Activated naive CD4-positive, alpha-beta T cell treated with anti-CD3 and anti-CD28 coated beads for 36 hours (primary cell): ENCODE measurements around the gene HMGCLL1. TPM values are rescaled to one million over a fixed set of nuclear protein-coding genes. Genes with fewer than 3 reads are reported as not detected.

Source experiments
- CTCF ChIA-PET: fragments of 350-600 bp; sonication (Branson Sonifier 250); formaldehyde crosslinking; loops from one replicate; lab custom pipeline; 2021; ENCODE audit warnings: antibody characterized with exemption; lab: Charles Lee
- DNase-seq: peaks from one replicate; pipeline ENCODE4 v3.0.0-alpha.2; 2020
- H3K27ac Mint-ChIP-seq: one replicate; pipeline ENCODE4 v1.8.0; 2021; ENCODE audit warnings: mild to moderate bottlenecking, mixed read lengths
- H3K27me3 Mint-ChIP-seq: one replicate; pipeline ENCODE4 v1.8.0; 2021; ENCODE audit warnings: low read depth, mixed read lengths
- H3K36me3 Mint-ChIP-seq: one replicate; pipeline ENCODE4 v1.8.0; 2021; ENCODE audit warnings: low read depth, mixed read lengths
- H3K4me1 Mint-ChIP-seq: one replicate; pipeline ENCODE4 v1.8.0; 2021; ENCODE audit warnings: low read depth, mixed read lengths
- H3K4me3 Mint-ChIP-seq: one replicate; pipeline ENCODE4 v1.8.0; 2021; ENCODE audit warnings: mild to moderate bottlenecking, moderate library complexity, mixed read lengths
- H3K9me3 Mint-ChIP-seq: one replicate; pipeline ENCODE4 v1.8.0; 2021; ENCODE audit warnings: mixed read lengths
- intact Hi-C: fragments of 100-400 bp; cut with micrococcal nuclease; formaldehyde crosslinking; loops from one replicate; pipeline ENCODE4 v1.15.1; 2023
- total RNA-seq, 2 experiments: library from RNA; stranded (reverse); gene quantifications; one replicate each; pipeline ENCODE4 v1.2.3, GENCODE V29; 2021

Gene HMGCLL1
- total RNA-seq, 2 experiments from 2014 or later, result not detected

- Mint-ChIP-seq H3K4me3 (no peak overlapping the region), H3K9me3 (peaks cover 2% of the 10 kb centered on the region), H3K36me3 (no peaks in the 10 kb centered on the region), H3K4me1 (no peaks in the 10 kb centered on the region), H3K27me3 (no peaks in the 10 kb centered on the region), H3K27ac (no peak overlapping the region)
- intact Hi-C loops, result no loop called here
- CTCF ChIA-PET, result no interaction called here
- DNase-seq, result no peak
These were observed 105.3 kb downstream of the HMGCLL1 start for GRCh38 chr6:55473722-55474121.

GRCh38 chr6:55469951-55470366 is 109.0 kb downstream of the HMGCLL1 start:
- Mint-ChIP-seq H3K4me1 (no peaks in the 10 kb centered on the region), H3K27me3 (no peaks in the 10 kb centered on the region), H3K27ac (no peak overlapping the region), H3K4me3 (no peak overlapping the region), H3K36me3 (no peaks in the 10 kb centered on the region), H3K9me3 (peaks cover 2% of the 10 kb centered on the region)
- intact Hi-C loops, result no loop called here
- no peak for DNase-seq
- CTCF ChIA-PET, result no interaction called here

- H3K27ac Mint-ChIP-seq, result no peak overlapping the region
- no peak overlapping the region for H3K4me3 Mint-ChIP-seq
- intact Hi-C loops, result no loop called here
- H3K4me1 Mint-ChIP-seq, result no peaks in the 10 kb centered on the region
- peaks cover 1% of the 10 kb centered on the region for H3K9me3 Mint-ChIP-seq
- no peak for DNase-seq
- H3K27me3 Mint-ChIP-seq, result no peaks in the 10 kb centered on the region
- CTCF ChIA-PET, result no interaction called here
- H3K36me3 Mint-ChIP-seq, result no peaks in the 10 kb centered on the region
These were observed 123.0 kb downstream of the HMGCLL1 start for GRCh38 chr6:55456016-55456415.

GRCh38 chr6:55450005-55450404 is 129.0 kb downstream of the HMGCLL1 start:
- Mint-ChIP-seq H3K4me3 (no peak overlapping the region), H3K4me1 (no peaks in the 10 kb centered on the region), H3K27ac (no peak overlapping the region), H3K9me3 (no peaks in the 10 kb centered on the region), H3K27me3 (no peaks in the 10 kb centered on the region), H3K36me3 (no peaks in the 10 kb centered on the region)
- no peak for DNase-seq
- CTCF ChIA-PET, result no interaction called here
- intact Hi-C loops, result no loop called here

- Mint-ChIP-seq H3K9me3 (no peaks in the 10 kb centered on the region), H3K36me3 (no peaks in the 10 kb centered on the region), H3K27me3 (no peaks in the 10 kb centered on the region), H3K4me3 (no peak overlapping the region), H3K4me1 (no peaks in the 10 kb centered on the region), H3K27ac (no peak overlapping the region)
- CTCF ChIA-PET, result no interaction called here
- DNase-seq, result no peak
- intact Hi-C loops, result no loop called here
These were observed 129.8 kb downstream of the HMGCLL1 start for GRCh38 chr6:55449225-55449624.

- CTCF ChIA-PET, result no interaction called here
- H3K9me3 Mint-ChIP-seq, result no peaks in the 10 kb centered on the region
- no peak overlapping the region for H3K27ac Mint-ChIP-seq
- intact Hi-C loops, result no loop called here
- no peak for DNase-seq
- H3K27me3 Mint-ChIP-seq, result no peaks in the 10 kb centered on the region
- no peak overlapping the region for H3K4me3 Mint-ChIP-seq
- no peaks in the 10 kb centered on the region for H3K36me3 Mint-ChIP-seq
- no peaks in the 10 kb centered on the region for H3K4me1 Mint-ChIP-seq
These were observed 130.5 kb downstream of the HMGCLL1 start for GRCh38 chr6:55448451-55448850.

GRCh38 chr6:55447891-55448290 is 131.1 kb downstream of the HMGCLL1 start:
- H3K4me1 Mint-ChIP-seq, result no peaks in the 10 kb centered on the region
- no peaks in the 10 kb centered on the region for H3K27me3 Mint-ChIP-seq
- H3K9me3 Mint-ChIP-seq, result no peaks in the 10 kb centered on the region
- DNase-seq, result no peak
- H3K36me3 Mint-ChIP-seq, result no peaks in the 10 kb centered on the region
- intact Hi-C loops, result no loop called here
- CTCF ChIA-PET, result no interaction called here
- H3K27ac Mint-ChIP-seq, result no peak overlapping the region
- no peak overlapping the region for H3K4me3 Mint-ChIP-seq

GRCh38 chr6:55445648-55446204 is 133.3 kb downstream of the HMGCLL1 start:
- CTCF ChIA-PET, result interaction anchor here (1.0 kb wide), 1 partner anchor 8 kb away, joined by 3 read pairs; no protein-coding TSS in a partner anchor
- DNase-seq, result no peak
- Mint-ChIP-seq H3K4me3 (no peak overlapping the region), H3K36me3 (no peaks in the 10 kb centered on the region), H3K27me3 (no peaks in the 10 kb centered on the region), H3K27ac (no peak overlapping the region), H3K9me3 (no peaks in the 10 kb centered on the region), H3K4me1 (no peaks in the 10 kb centered on the region)
- intact Hi-C loops, result loop anchor here (1.0 to 2.0 kb wide), 2 partner anchors 442 to 847 kb away; no protein-coding TSS in a partner anchor

GRCh38 chr6:55443238-55444134 is 135.5 kb downstream of the HMGCLL1 start:
- DNase-seq, result no peak
- H3K27ac Mint-ChIP-seq, result no peak overlapping the region
- intact Hi-C loops, result loop anchor here (2.0 kb wide), 1 partner anchor 849 kb away; no protein-coding TSS in a partner anchor
- no peaks in the 10 kb centered on the region for H3K36me3 Mint-ChIP-seq
- H3K4me3 Mint-ChIP-seq, result no peak overlapping the region
- no peaks in the 10 kb centered on the region for H3K27me3 Mint-ChIP-seq
- H3K9me3 Mint-ChIP-seq, result no peaks in the 10 kb centered on the region
- H3K4me1 Mint-ChIP-seq, result no peaks in the 10 kb centered on the region
- CTCF ChIA-PET, result interaction anchor here (0.6 kb wide), 1 partner anchor 14 kb away, joined by 7 read pairs; no protein-coding TSS in a partner anchor

GRCh38 chr6:55438203-55438602 is 140.8 kb downstream of the HMGCLL1 start:
- H3K27ac Mint-ChIP-seq, result no peak overlapping the region
- no peaks in the 10 kb centered on the region for H3K4me1 Mint-ChIP-seq
- H3K36me3 Mint-ChIP-seq, result no peaks in the 10 kb centered on the region
- no peak for DNase-seq
- no peak overlapping the region for H3K4me3 Mint-ChIP-seq
- H3K27me3 Mint-ChIP-seq, result no peaks in the 10 kb centered on the region
- peaks cover under 1% of the 10 kb centered on the region for H3K9me3 Mint-ChIP-seq
- intact Hi-C loops, result no loop called here
- CTCF ChIA-PET, result no interaction called here

- Mint-ChIP-seq H3K27ac (no peak overlapping the region), H3K27me3 (no peaks in the 10 kb centered on the region), H3K4me1 (no peaks in the 10 kb centered on the region), H3K9me3 (peaks cover 2% of the 10 kb centered on the region), H3K36me3 (no peaks in the 10 kb centered on the region), H3K4me3 (no peak overlapping the region)
- CTCF ChIA-PET, result no interaction called here
- no peak for DNase-seq
- intact Hi-C loops, result no loop called here
These were observed 141.9 kb downstream of the HMGCLL1 start for GRCh38 chr6:55437141-55437540.

- no peaks in the 10 kb centered on the region for H3K27me3 Mint-ChIP-seq
- H3K4me1 Mint-ChIP-seq, result no peaks in the 10 kb centered on the region
These were observed 145.4 kb downstream of the HMGCLL1 start for GRCh38 chr6:55433446-55434130.

More at GRCh38 chr6:55433446-55434130, 145.4 kb downstream of the HMGCLL1 start:
- H3K9me3 Mint-ChIP-seq, result peaks cover 4% of the 10 kb centered on the region
- CTCF ChIA-PET, result no interaction called here
- intact Hi-C loops, result no loop called here
- no peak overlapping the region for H3K4me3 Mint-ChIP-seq
- H3K36me3 Mint-ChIP-seq, result no peaks in the 10 kb centered on the region
- no peak overlapping the region for H3K27ac Mint-ChIP-seq
- DNase-seq, result no peak
